ENCODE measurements around the gene ZNF423.

Gene ZNF423

DNA sequence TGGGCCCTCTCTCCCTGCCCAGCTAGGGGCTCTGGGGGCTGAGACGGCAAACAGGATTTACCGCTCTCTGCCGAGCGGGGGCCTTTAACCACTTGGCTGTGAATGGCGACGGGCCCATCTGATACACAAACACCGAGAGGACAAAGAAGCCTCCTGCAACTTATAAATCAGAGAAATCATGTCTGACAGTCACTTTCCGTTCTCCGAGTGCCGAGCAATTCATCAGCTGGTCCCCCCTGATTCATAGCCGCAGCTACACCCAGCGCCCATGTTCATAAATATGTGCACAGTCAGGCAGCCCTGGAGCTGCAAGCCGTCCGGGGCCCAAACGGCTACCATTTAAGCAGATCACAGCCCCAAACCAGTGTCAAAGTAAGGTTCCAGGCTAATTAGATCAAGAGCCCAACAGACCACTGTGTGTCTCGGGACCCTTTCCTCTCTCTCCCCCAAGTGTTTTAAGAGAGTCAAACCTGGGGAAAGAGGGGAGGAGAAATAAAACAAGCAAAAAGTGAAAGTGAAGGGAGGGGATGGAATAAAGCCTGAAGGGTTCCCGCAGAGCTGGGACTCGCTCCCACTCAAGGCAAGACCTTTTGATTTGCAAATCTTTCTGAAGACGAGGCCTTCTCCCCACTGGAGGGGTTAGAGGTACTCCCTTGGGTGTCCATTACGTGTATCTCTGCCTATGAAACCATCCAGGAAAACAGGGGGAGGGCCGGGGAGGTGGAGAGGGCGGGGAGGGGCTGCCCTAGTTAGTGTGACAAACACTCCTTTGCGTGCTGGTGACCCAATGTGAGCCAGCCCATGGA is 327.6 kb downstream of the ZNF423 start:
- TF ChIP-seq, protein P1, sequence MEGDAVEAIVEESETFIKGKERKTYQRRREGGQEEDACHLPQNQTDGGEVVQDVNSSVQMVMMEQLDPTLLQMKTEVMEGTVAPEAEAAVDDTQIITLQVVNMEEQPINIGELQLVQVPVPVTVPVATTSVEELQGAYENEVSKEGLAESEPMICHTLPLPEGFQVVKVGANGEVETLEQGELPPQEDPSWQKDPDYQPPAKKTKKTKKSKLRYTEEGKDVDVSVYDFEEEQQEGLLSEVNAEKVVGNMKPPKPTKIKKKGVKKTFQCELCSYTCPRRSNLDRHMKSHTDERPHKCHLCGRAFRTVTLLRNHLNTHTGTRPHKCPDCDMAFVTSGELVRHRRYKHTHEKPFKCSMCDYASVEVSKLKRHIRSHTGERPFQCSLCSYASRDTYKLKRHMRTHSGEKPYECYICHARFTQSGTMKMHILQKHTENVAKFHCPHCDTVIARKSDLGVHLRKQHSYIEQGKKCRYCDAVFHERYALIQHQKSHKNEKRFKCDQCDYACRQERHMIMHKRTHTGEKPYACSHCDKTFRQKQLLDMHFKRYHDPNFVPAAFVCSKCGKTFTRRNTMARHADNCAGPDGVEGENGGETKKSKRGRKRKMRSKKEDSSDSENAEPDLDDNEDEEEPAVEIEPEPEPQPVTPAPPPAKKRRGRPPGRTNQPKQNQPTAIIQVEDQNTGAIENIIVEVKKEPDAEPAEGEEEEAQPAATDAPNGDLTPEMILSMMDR (IDR thresholded peaks at IDR 0.05; ENCODE audit: borderline replicate concordance, control extremely low read depth, extremely low read depth, insufficient read depth, missing control alignments), result no peak
- no peak for DNase-seq (ENCODE audit: low spot score)
- in situ Hi-C loops (cut with MboI; ENCODE audit: low sequenced_read_pairs, unreplicated experiment), result no loop called here

DNA sequence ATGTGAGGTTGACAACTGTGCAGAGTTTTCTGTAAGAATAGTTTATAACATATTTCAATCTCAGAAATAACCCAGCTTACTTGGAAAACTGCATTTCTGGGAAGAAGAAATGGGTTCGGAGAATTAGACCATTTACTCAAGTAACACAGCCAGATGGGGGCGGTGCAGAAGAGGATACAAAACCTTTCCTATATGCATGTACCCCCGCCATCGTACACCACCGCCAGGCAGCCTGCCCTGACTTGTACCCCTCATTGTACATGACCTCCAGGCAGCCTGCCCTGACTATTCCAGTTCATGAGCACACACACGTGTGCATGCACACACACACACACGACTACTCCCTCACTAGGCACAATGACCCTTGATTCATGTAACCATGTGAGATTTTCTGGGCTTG is 328.3 kb downstream of the ZNF423 start:
- no peak for DNase-seq (ENCODE audit: low spot score)
- in situ Hi-C loops (cut with MboI; ENCODE audit: low sequenced_read_pairs, unreplicated experiment), result no loop called here
- TF ChIP-seq, protein P1 (IDR thresholded peaks at IDR 0.05; ENCODE audit: borderline replicate concordance, control extremely low read depth, extremely low read depth, insufficient read depth, missing control alignments), result no peak

DNA sequence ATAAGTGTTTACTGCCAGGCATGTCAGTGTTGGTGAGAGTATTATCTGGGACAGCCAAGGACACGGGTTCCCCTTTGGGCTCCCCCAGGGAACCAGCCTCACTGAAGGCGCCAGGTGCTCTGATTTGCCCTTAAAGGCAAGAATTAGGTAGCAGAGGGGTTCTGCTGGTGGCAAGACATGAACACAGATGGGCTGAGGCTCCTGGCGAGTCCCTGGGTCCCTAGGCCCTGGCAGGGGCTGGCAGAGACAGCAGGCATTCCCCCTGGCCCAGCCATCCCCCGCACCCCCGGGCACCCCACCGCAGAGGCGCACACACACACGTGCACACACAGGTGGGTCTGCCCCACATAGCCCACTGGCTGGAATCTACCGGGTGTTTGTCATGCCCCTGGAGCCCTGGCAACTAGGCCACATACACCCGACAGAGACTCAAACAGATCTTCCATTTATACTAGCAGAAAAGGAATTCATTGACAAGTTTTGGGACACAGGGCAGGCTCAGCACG is 329.0 kb downstream of the ZNF423 start:
- DNase-seq (ENCODE audit: low spot score), result no peak
- TF ChIP-seq, protein P1 (IDR thresholded peaks at IDR 0.05; ENCODE audit: borderline replicate concordance, control extremely low read depth, extremely low read depth, insufficient read depth, missing control alignments), result no peak
- in situ Hi-C loops (cut with MboI; ENCODE audit: low sequenced_read_pairs, unreplicated experiment), result no loop called here

DNA sequence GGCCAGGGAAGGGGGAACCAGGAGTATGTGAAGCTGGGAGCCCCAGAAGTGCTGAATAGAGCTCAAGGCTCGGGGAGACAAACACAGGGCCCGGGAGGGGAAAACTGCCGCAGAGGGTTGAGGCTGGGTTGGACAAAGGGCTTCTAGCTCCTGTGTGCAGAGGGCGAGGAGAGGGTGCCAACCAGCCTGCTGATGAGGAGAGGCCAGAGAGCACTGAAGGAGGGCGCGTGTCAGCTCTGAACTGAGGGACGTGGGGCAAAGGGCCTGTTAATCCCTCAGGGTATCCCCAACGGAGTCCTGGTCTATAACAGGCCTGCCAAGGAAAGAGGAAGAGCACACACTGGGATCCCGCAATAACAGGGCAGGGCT is 331.0 kb downstream of the ZNF423 start:
- no peak for DNase-seq (ENCODE audit: low spot score)
- TF ChIP-seq, protein P1 (IDR thresholded peaks at IDR 0.05; ENCODE audit: borderline replicate concordance, control extremely low read depth, extremely low read depth, insufficient read depth, missing control alignments), result no peak
- in situ Hi-C loops (cut with MboI; ENCODE audit: low sequenced_read_pairs, unreplicated experiment), result no loop called here

DNA sequence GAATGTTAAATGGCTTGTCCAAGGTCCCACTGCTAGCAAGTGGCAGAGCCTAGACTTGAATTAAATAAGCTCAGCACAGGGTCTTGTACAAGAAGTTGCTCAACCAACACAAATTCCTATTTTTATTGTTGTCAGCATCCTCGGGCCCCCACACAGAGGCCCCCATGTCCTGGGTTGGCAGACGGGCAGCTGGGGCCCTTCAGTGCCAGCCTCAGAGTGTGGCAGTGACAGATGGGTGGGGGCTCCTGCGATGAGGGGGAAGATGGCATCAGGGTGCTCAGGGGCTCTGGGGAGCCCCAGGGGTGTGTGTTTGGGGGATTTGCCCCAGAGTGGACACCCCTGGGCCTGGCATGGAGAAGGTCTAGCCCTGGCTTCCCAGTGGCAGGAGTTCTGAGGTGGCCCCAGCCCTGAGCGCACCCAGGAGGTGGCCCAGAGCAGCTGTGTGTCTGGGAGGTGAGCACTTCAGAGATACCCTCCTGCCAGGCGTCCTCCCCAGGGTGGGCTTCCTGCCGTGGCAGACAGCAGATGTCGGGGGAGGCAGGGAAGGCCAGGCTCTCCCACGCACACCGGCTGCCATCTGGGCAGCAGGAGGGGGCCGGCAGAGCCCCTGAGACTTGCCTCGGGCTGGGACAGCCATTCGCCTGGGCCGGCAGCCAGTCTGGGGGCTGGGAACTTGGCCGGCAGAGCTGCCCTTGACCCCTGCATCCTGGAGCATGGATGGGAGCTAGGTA is 331.5 kb downstream of the ZNF423 start:
- TF ChIP-seq, protein P1 (IDR thresholded peaks at IDR 0.05; ENCODE audit: borderline replicate concordance, control extremely low read depth, extremely low read depth, insufficient read depth, missing control alignments), result no peak
- no peak for DNase-seq (ENCODE audit: low spot score)
- in situ Hi-C loops (cut with MboI; ENCODE audit: low sequenced_read_pairs, unreplicated experiment), result no loop called here

DNA sequence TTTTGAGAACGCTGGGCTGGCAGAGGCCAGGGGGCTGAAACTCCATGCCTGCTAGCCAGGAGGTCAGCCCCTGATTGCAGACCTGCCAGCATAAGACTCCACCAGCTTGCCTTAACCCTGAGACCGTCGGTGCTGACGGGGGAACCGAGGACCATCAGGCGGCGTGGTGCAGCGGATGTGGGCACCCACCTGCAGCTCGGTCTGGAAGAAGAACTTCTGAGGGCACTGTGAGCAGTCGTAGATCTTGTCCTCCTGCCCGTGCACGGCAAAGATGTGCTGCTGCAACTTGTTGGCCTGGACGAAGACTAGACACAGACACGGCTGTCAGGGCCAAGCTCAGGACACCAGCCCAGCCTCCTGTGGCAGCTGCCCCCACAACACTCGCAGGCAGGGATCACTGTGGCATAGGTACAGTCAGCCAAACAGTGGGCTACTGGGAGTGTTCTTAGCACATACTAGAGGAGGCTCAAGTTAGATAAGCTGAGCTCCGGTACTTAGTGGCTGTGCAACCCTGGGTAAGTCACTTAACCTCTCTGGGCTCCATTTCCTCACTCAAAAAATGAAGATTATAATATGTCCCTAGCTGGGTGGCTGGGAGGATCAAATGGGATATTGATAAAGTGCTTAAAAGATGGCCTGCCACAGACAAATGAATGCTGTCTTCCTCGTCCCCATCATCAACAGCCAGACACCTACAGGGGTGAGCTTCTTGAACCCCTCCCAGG is 332.3 kb downstream of the ZNF423 start:
- TF ChIP-seq, protein P1 (IDR thresholded peaks at IDR 0.05; ENCODE audit: borderline replicate concordance, control extremely low read depth, extremely low read depth, insufficient read depth, missing control alignments), result no peak
- in situ Hi-C loops (cut with MboI; ENCODE audit: low sequenced_read_pairs, unreplicated experiment), result no loop called here
- DNase-seq (ENCODE audit: low spot score), result no peak
